Adrenal gland (tissue), 12 donors: ENCODE measurements around the gene TMPRSS3. TPM values are rescaled to one million over a fixed set of nuclear protein-coding genes. Genes with fewer than 3 reads are reported as not detected.

Experiments
- DNase-seq, 7 donors: peaks; one replicate each; pipeline ENCODE4 v3.0.0-alpha.2; 2019 to 2020
- H3K27ac ChIP-seq, 5 donors: fragments of 200-600 bp; sonication (generic) in 4 of 5; 1 replicate in 3 of 5; 2 replicates in 2 of 5; pipeline versions ENCODE4 v1.5.1 to v1.8.0; 2016 to 2020; ENCODE audit warnings: mild to moderate bottlenecking in 1 of 5
- H3K27me3 ChIP-seq: fragments of 200-600 bp; 2 replicates; pipeline ENCODE4 v1.8.0; 2021
- H3K36me3 ChIP-seq, 2 donors: fragments of 200-600 bp; replicated peaks in 1 of 2; 1 replicate in 1 of 2; 2 replicates in 1 of 2; pipeline versions ENCODE4 v1.5.1 to v1.8.0; 2018 to 2022
- H3K4me1 ChIP-seq, 2 donors: fragments of 200-600 bp; replicated peaks in 1 of 2; 1 replicate in 1 of 2; 2 replicates in 1 of 2; pipeline versions ENCODE4 v1.5.1 to v1.8.0; 2018 to 2021
- H3K4me3 ChIP-seq, 4 donors: fragments of 200-600 bp; sonication (generic) in 3 of 4; one replicate each; pipeline ENCODE4 v1.5.1; 2016 to 2018
- H3K9me3 ChIP-seq, 3 donors: fragments of 200-600 bp; sonication (generic) in 1 of 3; replicated peaks in 1 of 3; 1 replicate in 2 of 3; 2 replicates in 1 of 3; pipeline versions ENCODE4 v1.5.1 to v1.8.0; 2016 to 2021
- CTCF ChIP-seq, 6 experiments: fragments of 450-650 bp in 4 of 6; fragments of 200-600 bp in 2 of 6; sonication (generic) in 1 of 6; IDR thresholded peaks; 1 replicate in 5 of 6; 2 replicates in 1 of 6; pipeline versions ENCODE4 v1.5.1 to v1.8.0; 2016 to 2021; ENCODE audit warnings: antibody characterized with exemption in 6 of 6, mild to moderate bottlenecking in 2 of 6, moderate library complexity in 1 of 6
- POLR2A ChIP-seq, 2 donors: fragments of 450-650 bp; IDR thresholded peaks; one replicate each; pipeline ENCODE4 v1.6.1; 2017; ENCODE audit warnings: antibody characterized with exemption in 2 of 2, mild to moderate bottlenecking in 2 of 2, moderate library complexity in 1 of 2
- WGBS, 4 donors: extraction: QIAGEN DNeasy Blood & Tissue Kit in 2 of 4; methylation state at CpG; one replicate each; pipeline versions ENCODE4 v1.1.5 to v1.1.7; 2013 to 2017; 5-methylcytosine and 5-hydroxymethylcytosine counted together
- intact Hi-C, 2 donors: fragments of 100-400 bp; cut with DNase I; formaldehyde crosslinking; loops; one replicate each; pipeline versions ENCODE4 v1.14.1 to v1.15.0; 2022 to 2023
- polyA plus RNA-seq, 3 donors: library from polyadenylated mRNA; stranded (reverse); fragments of 200-250 nt in 2 of 3; fragments of 350-450 nt in 1 of 3; fragmentation: Illumina TruSeq in 1 of 3; extraction: RNeasy Lipid Tissue Mini Kit (QIAGEN cat#74804) in 1 of 3; gene quantifications; one replicate each; pipeline ENCODE4 v1.2.3, GENCODE V29; 2013 to 2014
- total RNA-seq, 9 donors: library from RNA; depleted of rRNA in 4 of 9; stranded (reverse); fragments of >200 nt in 4 of 9; fragments of 120-200 nt in 1 of 9; fragmentation: NEBNext Ultra II Directional in 1 of 9; extraction: Animal tissue kit (Norgen Biotek cat#: 25700) in 1 of 9; gene quantifications; one replicate each; pipeline versions ENCODE4 v1.1.0 to v1.2.4, GENCODE V29; 2013 to 2023
- donor health status: healthy with polysubstance abuse.
- donor health status: Bipolar disorder and iron deficiency.
- donor health status: DM: yes; HTN: yes; CAD: no.
- donor health status: DM: no; HTN: no; CAD: no.
- donor health status: DM: no; HTN: no; CAD: no.
- donor health status: DM: yes; HTN: yes; CAD: no.

Gene TMPRSS3
- total and polyA plus RNA-seq, 12 donors = 0.14 to 2.9 (median 0.38) TPM; not detected in 3

GRCh38 chr21:42390696-42391095 is 5.2 kb downstream of the TMPRSS3 start:
- TF ChIP-seq POLR2A (IDR thresholded peaks at IDR 0.05) = no peak
- TF ChIP-seq CTCF (IDR thresholded peaks at IDR 0.05) = no peak
- intact Hi-C loops = no loop called here
- H3K4me3 ChIP-seq = no peak overlapping the region
- no peaks in the 10 kb centered on the region for H3K4me1 ChIP-seq
- no peak for DNase-seq
- no peaks in the 10 kb centered on the region for H3K9me3 ChIP-seq
- no peaks in the 10 kb centered on the region for H3K36me3 ChIP-seq
- no peak overlapping the region for H3K27ac ChIP-seq
- WGBS, 4 donors = 46 to 57% (median 54%) methylated on average over 2 of the region's 2 CpGs
- H3K27me3 ChIP-seq = peaks cover 2% of the 10 kb centered on the region

- WGBS, 4 donors = 76 to 81% (median 78%) methylated on average over 3 to 5 of the region's 5 CpGs
- intact Hi-C loops = no loop called here
- Histone ChIP-seq H3K27ac (no peak overlapping the region), H3K4me3 (no peak overlapping the region), H3K9me3 (no peaks in the 10 kb centered on the region), H3K4me1 (no peaks in the 10 kb centered on the region), H3K36me3 (no peaks in the 10 kb centered on the region), H3K27me3 (peaks cover 2% of the 10 kb centered on the region)
- no peak for TF ChIP-seq POLR2A (IDR thresholded peaks at IDR 0.05)
- TF ChIP-seq CTCF (IDR thresholded peaks at IDR 0.05) = no peak
- no peak for DNase-seq
Observed at GRCh38 chr21:42390193-42390592, 5.7 kb downstream of the TMPRSS3 start.

- no peak overlapping the region for H3K27ac ChIP-seq
- no peak for DNase-seq
- no peak overlapping the region for H3K4me3 ChIP-seq
- no peaks in the 10 kb centered on the region for H3K9me3 ChIP-seq
- no peaks in the 10 kb centered on the region for H3K4me1 ChIP-seq
- peaks cover 2% of the 10 kb centered on the region for H3K27me3 ChIP-seq
- intact Hi-C loops = no loop called here
- H3K36me3 ChIP-seq = no peaks in the 10 kb centered on the region
- 76 to 82% (median 79%) methylated on average over 6 of the region's 6 CpGs for WGBS, 4 donors
- TF ChIP-seq CTCF (IDR thresholded peaks at IDR 0.05) (no peak), POLR2A (IDR thresholded peaks at IDR 0.05) (no peak)
Observed at GRCh38 chr21:42389449-42389835, 6.4 kb downstream of the TMPRSS3 start.

GRCh38 chr21:42388740-42389448 is 7.0 kb downstream of the TMPRSS3 start:
- 68 to 76% (median 72%) methylated on average over 19 to 20 of the region's 20 CpGs for WGBS, 4 donors
- Histone ChIP-seq H3K4me3 (no peak overlapping the region), H3K9me3 (no peaks in the 10 kb centered on the region), H3K27me3 (peaks cover 2% of the 10 kb centered on the region), H3K36me3 (no peaks in the 10 kb centered on the region), H3K4me1 (no peaks in the 10 kb centered on the region), H3K27ac (no peak overlapping the region)
- DNase-seq = no peak
- TF ChIP-seq CTCF (IDR thresholded peaks at IDR 0.05) = no peak
- TF ChIP-seq POLR2A (IDR thresholded peaks at IDR 0.05) = no peak
- intact Hi-C loops = no loop called here
